CD8-positive, alpha-beta memory T cell (primary cell): ENCODE results near the gene SLC25A44. TPM values are rescaled to one million over a fixed set of nuclear protein-coding genes. Genes with fewer than 3 reads are reported as not detected.

Experiments used
- CTCF ChIA-PET: fragments of 350-600 bp; sonication (Branson Sonifier 250); formaldehyde crosslinking; loops from one replicate; lab custom pipeline; 2021; ENCODE audit warnings: antibody characterized with exemption; lab: Charles Lee
- POLR2A ChIA-PET: fragments of 350-600 bp; sonication (Branson Sonifier 250); formaldehyde crosslinking; loops from one replicate; lab custom pipeline; 2021; ENCODE audit warnings: antibody characterized with exemption; lab: Charles Lee
- DNase-seq, 5 donors: peaks; one replicate each; pipeline versions ENCODE4 v3.0.0 to v3.0.0-alpha.2; 2020 to 2022; ENCODE audit warnings: mixed read lengths in 1 of 5
- H3K27ac ChIP-seq: one replicate; pipeline ENCODE4 v1.7.0; 2013; ENCODE audit warnings: low read depth, mild to moderate bottlenecking, low read length, moderate library complexity
- H3K27me3 ChIP-seq: 2 replicates; pipeline ENCODE4 v1.7.0; 2013; ENCODE audit warnings: low read length, mild to moderate bottlenecking; ENCODE audit not compliant: insufficient read depth, poor library complexity, severe bottlenecking
- H3K36me3 ChIP-seq: 2 replicates; pipeline ENCODE4 v1.7.0; 2013; ENCODE audit warnings: mild to moderate bottlenecking, low read length, moderate library complexity; ENCODE audit not compliant: insufficient read depth
- H3K4me1 ChIP-seq: 2 replicates; pipeline ENCODE4 v1.7.0; 2013; ENCODE audit warnings: mild to moderate bottlenecking, low read length, moderate library complexity; ENCODE audit not compliant: insufficient read depth
- H3K4me3 ChIP-seq: 2 replicates; pipeline ENCODE4 v1.7.0; 2013; ENCODE audit warnings: mild to moderate bottlenecking, low read length
- H3K9me3 ChIP-seq: 2 replicates; pipeline ENCODE4 v1.7.0; 2013; ENCODE audit warnings: mild to moderate bottlenecking, low read length
- H3K27ac Mint-ChIP-seq, 8 donors: one replicate each; pipeline ENCODE4 v1.8.0; 2020 to 2021; ENCODE audit warnings: mixed read lengths in 8 of 8, mild to moderate bottlenecking in 6 of 8, inconsistent platforms in 3 of 8, moderate library complexity in 3 of 8
- H3K27me3 Mint-ChIP-seq, 2 donors: one replicate each; pipeline ENCODE4 v1.8.0; 2020 to 2021; ENCODE audit warnings: mixed read lengths in 2 of 2, mild to moderate bottlenecking in 1 of 2, moderate library complexity in 1 of 2
- H3K36me3 Mint-ChIP-seq, 3 donors: one replicate each; pipeline ENCODE4 v1.8.0; 2020 to 2021; ENCODE audit warnings: mixed read lengths in 3 of 3, inconsistent platforms in 1 of 3, mild to moderate bottlenecking in 1 of 3
- H3K4me1 Mint-ChIP-seq, 3 donors: one replicate each; pipeline ENCODE4 v1.8.0; 2020 to 2021; ENCODE audit warnings: mixed read lengths in 3 of 3, inconsistent platforms in 1 of 3, mild to moderate bottlenecking in 1 of 3
- H3K4me3 Mint-ChIP-seq, 7 donors: one replicate each; pipeline ENCODE4 v1.8.0; 2020 to 2021; ENCODE audit warnings: mixed read lengths in 7 of 7, mild to moderate bottlenecking in 6 of 7, moderate library complexity in 4 of 7, inconsistent platforms in 2 of 7
- H3K9me3 Mint-ChIP-seq, 5 donors: one replicate each; pipeline ENCODE4 v1.8.0; 2020 to 2022; ENCODE audit warnings: mixed read lengths in 5 of 5, mild to moderate bottlenecking in 3 of 5, moderate library complexity in 2 of 5, inconsistent platforms in 1 of 5
- polyA plus RNA-seq: library from polyadenylated mRNA; unstranded; fragments of 300-500 nt; fragmentation: Illumina TruSeq; gene quantifications from one replicate; pipeline ENCODE4 v1.2.3, GENCODE V29; 2021
- total RNA-seq, 2 experiments: library from RNA; stranded (reverse); gene quantifications; one replicate each; pipeline ENCODE4 v1.2.3, GENCODE V29; 2021

SLC25A44 gene
- total and polyA plus RNA-seq, 3 experiments from 2014 or later, result 21.4 to 32.4 (median 30.8) TPM

GRCh38 chr1:156232201-156232894, 38.4 kb downstream of the SLC25A44 start:
- Histone ChIP-seq H3K4me1 (no peaks in the 10 kb centered on the region), H3K36me3 (peaks cover 22% of the 10 kb centered on the region), H3K27ac (no peak overlapping the region), H3K9me3 (no peaks in the 10 kb centered on the region), H3K27me3 (no peaks in the 10 kb centered on the region), H3K4me3 (no peak overlapping the region)
- ChIA-PET POLR2A (no interaction called here), CTCF (interaction anchor here (1.5 to 1.6 kb wide), 2 partner anchors 7 to 86 kb away, joined by 3 to 5 read pairs; no protein-coding TSS in a partner anchor)
- no peaks in the 10 kb centered on the region for H3K27me3 Mint-ChIP-seq
- no peaks in the 10 kb centered on the region for H3K9me3 Mint-ChIP-seq
- no peak overlapping the region for H3K27ac Mint-ChIP-seq
- H3K36me3 Mint-ChIP-seq, result peaks cover 7 to 65% (median 11%) of the 10 kb centered on the region in 3 donors
- DNase-seq, result no peak
- H3K4me3 Mint-ChIP-seq, result peak overlapping the region in 1 of 7 donors; percentile 23
- H3K4me1 Mint-ChIP-seq, result peaks cover 0 to 3% (median 0%) of the 10 kb centered on the region in 3 donors

DNA sequence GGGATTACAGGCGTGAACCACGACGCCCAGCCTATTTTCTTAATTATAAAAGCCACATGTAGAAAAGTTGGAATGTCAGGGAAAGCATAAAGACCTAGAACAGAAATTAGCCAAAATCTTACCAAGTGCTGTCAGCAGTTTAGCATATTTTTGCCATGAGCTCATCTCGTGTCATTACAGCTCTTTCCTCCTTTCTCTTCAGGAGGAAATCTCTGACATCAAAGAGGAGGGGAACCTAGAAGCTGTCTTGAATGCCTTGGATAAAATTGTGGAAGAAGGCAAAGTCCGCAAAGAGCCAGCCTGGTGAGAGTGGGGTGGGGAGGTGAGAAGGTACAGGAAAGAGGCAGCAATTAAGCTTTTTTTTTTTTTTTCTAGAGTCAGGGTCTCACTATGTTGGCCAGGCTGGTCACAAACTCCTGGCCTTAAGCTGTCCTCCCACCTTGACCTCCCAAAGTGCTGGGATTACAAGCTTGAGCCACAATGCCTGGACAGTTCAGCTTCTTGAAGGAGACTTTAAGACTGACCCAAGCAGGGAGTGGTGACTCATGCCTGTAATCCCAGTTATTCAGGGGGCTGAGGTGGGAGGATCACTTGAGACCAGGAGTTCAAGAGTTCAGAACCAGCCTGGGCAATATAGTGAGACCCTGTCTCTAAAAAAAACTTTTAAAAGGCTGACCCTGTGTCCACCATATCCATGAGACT, 39.7 kb downstream of the SLC25A44 start:
- peaks cover 7 to 70% (median 11%) of the 10 kb centered on the region in 3 donors for H3K36me3 Mint-ChIP-seq
- no peaks in the 10 kb centered on the region for H3K27me3 Mint-ChIP-seq
- ChIA-PET POLR2A (no interaction called here), CTCF (interaction anchor here (1.5 to 1.6 kb wide), 2 partner anchors 9 to 88 kb away, joined by 3 to 5 read pairs; no protein-coding TSS in a partner anchor)
- H3K4me1 ChIP-seq, result no peaks in the 10 kb centered on the region
- no peaks in the 10 kb centered on the region for H3K9me3 Mint-ChIP-seq
- DNase-seq, result no peak
- no peak overlapping the region for H3K4me3 ChIP-seq
- peaks cover 26% of the 10 kb centered on the region for H3K36me3 ChIP-seq
- H3K4me1 Mint-ChIP-seq, result no peaks in the 10 kb centered on the region
- no peaks in the 10 kb centered on the region for H3K9me3 ChIP-seq
- H3K27ac Mint-ChIP-seq, result peak overlapping the region in 2 of 8 donors; percentile 11 to 76
- no peak overlapping the region for H3K27ac ChIP-seq
- H3K27me3 ChIP-seq, result no peaks in the 10 kb centered on the region
- no peak overlapping the region for H3K4me3 Mint-ChIP-seq

GRCh38 chr1:156236164-156236563, 42.3 kb downstream of the SLC25A44 start:
- Histone ChIP-seq H3K27ac (no peak overlapping the region), H3K4me1 (no peaks in the 10 kb centered on the region), H3K27me3 (no peaks in the 10 kb centered on the region), H3K9me3 (no peaks in the 10 kb centered on the region), H3K36me3 (peaks cover 30% of the 10 kb centered on the region), H3K4me3 (no peak overlapping the region)
- Mint-ChIP-seq H3K27me3 (no peaks in the 10 kb centered on the region), H3K4me3 (no peak overlapping the region), H3K9me3 (no peaks in the 10 kb centered on the region), H3K4me1 (no peaks in the 10 kb centered on the region), H3K36me3 (peaks cover 7 to 80% (median 10%) of the 10 kb centered on the region in 3 donors), H3K27ac (no peak overlapping the region)
- DNase-seq, result no peak
- ChIA-PET POLR2A (no interaction called here), CTCF (interaction anchor here (0.6 kb wide), 1 partner anchor 35 kb away, joined by 3 read pairs; no protein-coding TSS in a partner anchor)

DNA sequence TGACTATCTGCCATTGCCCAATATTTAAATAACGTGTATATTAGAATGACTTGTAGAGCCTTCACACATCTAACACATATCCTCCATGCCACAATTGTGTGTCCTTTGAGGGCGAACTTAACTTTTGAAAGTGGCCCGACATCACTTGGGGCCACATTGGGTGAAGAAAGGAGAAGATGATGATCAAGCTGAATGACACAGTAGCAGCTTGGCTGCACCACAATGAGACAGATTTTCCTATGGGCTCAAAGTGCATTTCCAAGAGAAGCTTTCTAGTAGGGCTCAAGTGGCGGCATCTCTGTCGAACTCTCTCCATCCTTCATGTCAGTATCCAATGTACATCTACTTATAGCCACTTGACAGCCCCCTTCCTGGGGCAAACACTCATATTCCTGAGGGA, 44.3 kb downstream of the SLC25A44 start:
- Mint-ChIP-seq H3K27me3 (no peaks in the 10 kb centered on the region), H3K9me3 (no peaks in the 10 kb centered on the region), H3K27ac (peak overlapping the region in 1 of 8 donors; percentile 4), H3K4me1 (no peaks in the 10 kb centered on the region), H3K4me3 (no peak overlapping the region), H3K36me3 (peaks cover 7 to 70% (median 10%) of the 10 kb centered on the region in 3 donors)
- no peak overlapping the region for H3K27ac ChIP-seq
- ChIA-PET POLR2A (no interaction called here), CTCF (no interaction called here)
- peaks cover 30% of the 10 kb centered on the region for H3K36me3 ChIP-seq
- no peaks in the 10 kb centered on the region for H3K9me3 ChIP-seq
- H3K27me3 ChIP-seq, result no peaks in the 10 kb centered on the region
- H3K4me3 ChIP-seq, result no peak overlapping the region
- no peak for DNase-seq
- no peaks in the 10 kb centered on the region for H3K4me1 ChIP-seq

DNA sequence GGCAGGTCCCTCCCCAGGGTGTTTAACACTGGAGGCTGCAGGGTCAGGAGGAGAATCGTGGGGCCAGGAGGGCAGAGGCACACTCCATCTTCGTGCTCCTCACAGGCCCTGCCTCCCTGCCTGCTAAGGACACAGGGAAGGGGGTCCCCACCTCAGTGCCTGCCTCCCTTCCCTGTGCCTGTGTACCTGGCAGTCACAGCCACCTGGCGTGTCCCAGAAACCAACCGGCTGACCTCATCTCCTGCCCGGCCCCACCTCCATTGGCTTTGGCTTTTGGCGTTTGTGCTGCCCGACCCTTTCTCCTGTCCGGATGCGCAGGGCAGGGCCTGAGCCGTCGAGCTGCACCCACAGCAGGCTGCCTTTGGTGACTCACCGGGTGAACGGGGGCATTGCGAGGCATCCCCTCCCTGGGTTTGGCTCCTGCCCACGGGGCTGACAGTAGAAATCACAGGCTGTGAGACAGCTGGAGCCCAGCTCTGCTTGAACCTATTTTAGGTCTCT, 47.5 kb downstream of the SLC25A44 start:
- H3K36me3 Mint-ChIP-seq, result peaks cover 4 to 42% (median 6%) of the 10 kb centered on the region in 3 donors
- ChIA-PET CTCF (no interaction called here), POLR2A (no interaction called here)
- H3K27me3 Mint-ChIP-seq, result peaks cover 0 to 1% of the 10 kb centered on the region in 2 donors
- Histone ChIP-seq H3K4me3 (no peak overlapping the region), H3K27me3 (no peaks in the 10 kb centered on the region), H3K9me3 (no peaks in the 10 kb centered on the region), H3K36me3 (peaks cover 21% of the 10 kb centered on the region), H3K4me1 (peaks cover 14% of the 10 kb centered on the region), H3K27ac (no peak overlapping the region)
- no peaks in the 10 kb centered on the region for H3K9me3 Mint-ChIP-seq
- H3K4me1 Mint-ChIP-seq, result peaks cover 12 to 19% (median 15%) of the 10 kb centered on the region in 3 donors
- peak overlapping the region in 3 of 8 donors; percentile 22 to 83 (median 47) for H3K27ac Mint-ChIP-seq
- H3K4me3 Mint-ChIP-seq, result peak overlapping the region in 1 of 7 donors; percentile 63
- no peak for DNase-seq

GRCh38 chr1:156241926-156242325, 48.0 kb downstream of the SLC25A44 start, which contains the start of gene BGLAP:
Gene BGLAP, plus strand, starts transcription at chr1:156242184. Its CDS starts 48 bp downstream, at chr1:156242232.
- Histone ChIP-seq H3K4me1 (peaks cover 16% of the 10 kb centered on the region), H3K27me3 (no peaks in the 10 kb centered on the region), H3K36me3 (peaks cover 15% of the 10 kb centered on the region), H3K9me3 (no peaks in the 10 kb centered on the region), H3K4me3 (no peak within 1 kb of the TSS), H3K27ac (no peak within 1 kb of the TSS)
- Mint-ChIP-seq H3K4me1 (peaks cover 12 to 21% (median 15%) of the 10 kb centered on the region in 3 donors), H3K36me3 (peaks cover 4 to 36% (median 6%) of the 10 kb centered on the region in 3 donors), H3K27ac (peak within 1 kb of the TSS in 3 of 8 donors; percentile 22 to 94 (median 47)), H3K9me3 (no peaks in the 10 kb centered on the region), H3K4me3 (peak within 1 kb of the TSS in 1 of 7 donors; percentile 63), H3K27me3 (peaks cover 0 to 1% of the 10 kb centered on the region in 2 donors)
- POLR2A ChIA-PET, result no interaction called here
- CTCF ChIA-PET, result no interaction called here
- DNase-seq, result no peak

- Mint-ChIP-seq H3K36me3 (peaks cover 0 to 31% (median 6%) of the 10 kb centered on the region in 3 donors), H3K27me3 (peaks cover 0 to 1% of the 10 kb centered on the region in 2 donors), H3K4me3 (peak overlapping the region in 1 of 7 donors; percentile 28), H3K9me3 (no peaks in the 10 kb centered on the region), H3K27ac (peak overlapping the region in 1 of 8 donors; percentile 94), H3K4me1 (peaks cover 15 to 21% (median 16%) of the 10 kb centered on the region in 3 donors)
- peaks cover 12% of the 10 kb centered on the region for H3K36me3 ChIP-seq
- H3K9me3 ChIP-seq, result no peaks in the 10 kb centered on the region
- no peak for DNase-seq
- ChIA-PET CTCF (interaction anchor here (0.9 kb wide), 1 partner anchor 146 kb away, joined by 3 read pairs; no protein-coding TSS in a partner anchor), POLR2A (interaction anchor here (0.6 kb wide), 1 partner anchor 18 kb away, joined by 3 read pairs; no protein-coding TSS in a partner anchor)
- no peak overlapping the region for H3K27ac ChIP-seq
- H3K4me1 ChIP-seq, result peaks cover 16% of the 10 kb centered on the region
- H3K4me3 ChIP-seq, result no peak overlapping the region
- no peaks in the 10 kb centered on the region for H3K27me3 ChIP-seq
Measured at GRCh38 chr1:156242738-156243137, 48.8 kb downstream of the SLC25A44 start.
